GM19035 (cell line): ENCODE results near the gene SLC39A8.
"Not testable (repeated sequence)": the region's sequence is repeated elsewhere in the genome, so short reads cannot be mapped to it uniquely, and the experiment has no call there.

Source experiments
- ATAC-seq: cut with Tn5 transposase; IDR thresholded peaks from one replicate; pipeline ENCODE4 v1.9.1; 2021; ENCODE audit not compliant: unreplicated experiment

SLC39A8 gene

GRCh38 chr4:102244878-102245535 is 100.3 kb downstream of the SLC39A8 start:
- no peak for ATAC-seq

- not testable (repeated sequence) for ATAC-seq
These were observed 102.0 kb downstream of the SLC39A8 start for GRCh38 chr4:102243296-102243695.

- no peak for ATAC-seq
These were observed 110.9 kb downstream of the SLC39A8 start for GRCh38 chr4:102234243-102234838.

GRCh38 chr4:102230194-102230593 is 115.1 kb downstream of the SLC39A8 start:
- no peak for ATAC-seq

- no peak for ATAC-seq
These were observed 117.9 kb downstream of the SLC39A8 start for GRCh38 chr4:102227388-102227787.

- no peak for ATAC-seq
These were observed 121.8 kb downstream of the SLC39A8 start for GRCh38 chr4:102223461-102223860.

- no peak for ATAC-seq
These were observed 122.4 kb downstream of the SLC39A8 start for GRCh38 chr4:102222838-102223409.

GRCh38 chr4:102219129-102219528 is 126.2 kb downstream of the SLC39A8 start:
- no peak for ATAC-seq

- no peak for ATAC-seq
These were observed 126.6 kb downstream of the SLC39A8 start for GRCh38 chr4:102218656-102219055.

- no peak for ATAC-seq
These were observed 127.4 kb downstream of the SLC39A8 start for GRCh38 chr4:102217775-102218355.

GRCh38 chr4:102217345-102217744 is 127.9 kb downstream of the SLC39A8 start:
- ATAC-seq: no peak

GRCh38 chr4:102216666-102217065 is 128.6 kb downstream of the SLC39A8 start:
- ATAC-seq: no peak

GRCh38 chr4:102213031-102213430 is 132.3 kb downstream of the SLC39A8 start:
- ATAC-seq: no peak
